ENCODE measurements around the gene LRMDA.

GRCh38 chr10:75399461-75400162, 31.8 kb upstream of the LRMDA start:
- TF ChIP-seq, protein P1, sequence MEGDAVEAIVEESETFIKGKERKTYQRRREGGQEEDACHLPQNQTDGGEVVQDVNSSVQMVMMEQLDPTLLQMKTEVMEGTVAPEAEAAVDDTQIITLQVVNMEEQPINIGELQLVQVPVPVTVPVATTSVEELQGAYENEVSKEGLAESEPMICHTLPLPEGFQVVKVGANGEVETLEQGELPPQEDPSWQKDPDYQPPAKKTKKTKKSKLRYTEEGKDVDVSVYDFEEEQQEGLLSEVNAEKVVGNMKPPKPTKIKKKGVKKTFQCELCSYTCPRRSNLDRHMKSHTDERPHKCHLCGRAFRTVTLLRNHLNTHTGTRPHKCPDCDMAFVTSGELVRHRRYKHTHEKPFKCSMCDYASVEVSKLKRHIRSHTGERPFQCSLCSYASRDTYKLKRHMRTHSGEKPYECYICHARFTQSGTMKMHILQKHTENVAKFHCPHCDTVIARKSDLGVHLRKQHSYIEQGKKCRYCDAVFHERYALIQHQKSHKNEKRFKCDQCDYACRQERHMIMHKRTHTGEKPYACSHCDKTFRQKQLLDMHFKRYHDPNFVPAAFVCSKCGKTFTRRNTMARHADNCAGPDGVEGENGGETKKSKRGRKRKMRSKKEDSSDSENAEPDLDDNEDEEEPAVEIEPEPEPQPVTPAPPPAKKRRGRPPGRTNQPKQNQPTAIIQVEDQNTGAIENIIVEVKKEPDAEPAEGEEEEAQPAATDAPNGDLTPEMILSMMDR (IDR thresholded peaks at IDR 0.05), result peak in 4 of 6 experiments; percentile 42 to 61 (median 54)
- TF ChIP-seq POLR2A (IDR thresholded peaks at IDR 0.05), result no peak
